ENCODE results near the gene FANCD2OS. TPM values are rescaled to one million over a fixed set of nuclear protein-coding genes. Genes with fewer than 3 reads are reported as not detected.
A peak's percentile ranks its signal among the peaks of the same experiment; 100 is the strongest.

The FANCD2OS gene, protein sequence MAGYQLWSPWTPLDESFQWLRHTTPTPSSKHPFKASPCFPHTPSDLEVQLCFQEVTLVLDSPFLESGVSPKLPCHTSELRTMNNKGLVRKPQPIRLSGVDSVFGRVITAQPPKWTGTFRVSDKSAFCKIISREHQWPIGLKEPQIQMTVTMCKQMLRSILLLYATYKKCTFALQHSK
- total RNA-seq (not detected), polyA plus RNA-seq (not detected), total RNA-seq (not detected)

DNA sequence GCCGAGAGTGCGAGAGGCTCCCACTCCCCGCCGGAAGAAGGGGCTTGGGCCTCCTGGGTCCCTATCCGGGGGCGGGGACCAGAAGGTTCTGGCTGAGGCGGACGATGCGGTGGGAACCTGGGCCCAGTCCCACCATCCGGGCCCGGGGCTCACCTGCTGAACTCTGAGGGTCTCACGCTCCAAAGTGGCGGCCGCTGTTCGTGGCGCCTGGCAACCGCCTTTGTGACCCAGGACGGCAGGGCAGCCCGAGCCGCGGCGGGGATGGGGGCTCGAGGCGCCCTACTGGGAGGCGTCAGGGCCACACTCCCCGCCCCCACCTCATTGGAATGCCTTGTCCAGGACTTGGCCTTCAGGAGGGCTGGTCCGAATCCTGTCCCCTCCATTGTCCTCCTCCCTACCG is at the start of gene FANCD2OS:
Gene FANCD2OS, minus strand, starts transcription at position 165 of the 400 bp plus-strand sequence. CDS start 3,481 bp downstream, outside the sequence.
- no peaks in the 10 kb centered on the region for H3K9me3 ChIP-seq (ENCODE audit: control insufficient read depth in 2 of 3, low read length in 3 of 3)
- no peaks in the 10 kb centered on the region for H3K36me3 ChIP-seq (ENCODE audit: control insufficient read depth in 2 of 3, insufficient read depth in 3 of 3, low read length in 3 of 3)
- H3K27ac ChIP-seq (ENCODE audit: low read depth, low read length): no peak within 1 kb of the TSS
- Mint-ChIP-seq H3K27ac (no peak within 1 kb of the TSS), H3K4me3 (no peak within 1 kb of the TSS), H3K27me3 (no peaks in the 10 kb centered on the region), H3K9me3 (no peaks in the 10 kb centered on the region), H3K4me1 (no peaks in the 10 kb centered on the region), H3K36me3 (no peaks in the 10 kb centered on the region)
- DNase-seq: no peak
- intact Hi-C loops (cut with micrococcal nuclease): no loop called here
- no peak within 1 kb of the TSS for H3K4me3 ChIP-seq (ENCODE audit: low read length)
- CTCF ChIA-PET: no interaction called here
- POLR2A ChIA-PET: interaction anchor here (0.6 kb wide), 1 partner anchor 858 kb away, joined by 3 read pairs; the partner anchor contains the start of gene SRGAP3
- no peaks in the 10 kb centered on the region for H3K27me3 ChIP-seq (ENCODE audit: control insufficient read depth in 2 of 2, insufficient read depth in 2 of 2, low read length in 2 of 2)
- no peaks in the 10 kb centered on the region for H3K4me1 ChIP-seq (ENCODE audit: control insufficient read depth in 2 of 2, insufficient read depth in 2 of 2, low read length in 2 of 2)
- no peak for ATAC-seq

DNA sequence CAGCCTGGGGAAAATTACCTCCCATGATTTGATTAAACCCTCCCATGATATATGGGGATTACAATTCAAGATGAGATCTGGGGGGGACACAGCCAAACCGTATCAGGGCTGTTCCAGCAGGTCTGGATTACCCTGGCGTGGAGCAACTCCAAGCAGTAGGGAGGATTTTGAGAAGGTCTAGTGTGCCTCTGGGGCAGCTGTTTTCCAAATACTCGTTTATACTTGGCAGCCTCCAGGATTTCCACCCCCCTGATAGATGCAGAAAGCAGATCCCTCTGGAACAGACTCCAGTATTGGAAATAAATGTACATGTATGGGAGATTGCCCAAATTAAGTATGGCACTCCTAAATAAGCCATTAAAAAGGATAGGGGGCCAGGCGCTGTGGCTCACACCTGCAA is 49.0 kb upstream of the FANCD2OS start:
- intact Hi-C loops (cut with micrococcal nuclease): no loop called here
- H3K4me3 Mint-ChIP-seq: no peak overlapping the region
- H3K9me3 Mint-ChIP-seq: no peaks in the 10 kb centered on the region
- Histone ChIP-seq H3K4me1 (ENCODE audit: control insufficient read depth in 2 of 2, insufficient read depth in 2 of 2, low read length in 2 of 2) (no peaks in the 10 kb centered on the region), H3K36me3 (ENCODE audit: control insufficient read depth in 2 of 3, insufficient read depth in 3 of 3, low read length in 3 of 3) (peaks cover 0 to 13% (median 0%) of the 10 kb centered on the region in 3 experiments), H3K27me3 (ENCODE audit: control insufficient read depth in 2 of 2, insufficient read depth in 2 of 2, low read length in 2 of 2) (no peaks in the 10 kb centered on the region), H3K9me3 (ENCODE audit: control insufficient read depth in 2 of 3, low read length in 3 of 3) (no peaks in the 10 kb centered on the region), H3K4me3 (ENCODE audit: low read length) (no peak overlapping the region), H3K27ac (ENCODE audit: low read depth, low read length) (no peak overlapping the region)
- ChIA-PET POLR2A (interaction anchor here (0.7 kb wide), 1 partner anchor 14 kb away, joined by 3 read pairs; no protein-coding TSS in a partner anchor), CTCF (no interaction called here)
- no peak for DNase-seq
- peaks cover 0 to 12% (median 0%) of the 10 kb centered on the region in 7 donors for H3K4me1 Mint-ChIP-seq
- H3K27me3 Mint-ChIP-seq: no peaks in the 10 kb centered on the region
- H3K36me3 Mint-ChIP-seq: peaks cover 0 to 19% (median 0%) of the 10 kb centered on the region in 5 donors
- no peak overlapping the region for H3K27ac Mint-ChIP-seq
- no peak for ATAC-seq

DNA sequence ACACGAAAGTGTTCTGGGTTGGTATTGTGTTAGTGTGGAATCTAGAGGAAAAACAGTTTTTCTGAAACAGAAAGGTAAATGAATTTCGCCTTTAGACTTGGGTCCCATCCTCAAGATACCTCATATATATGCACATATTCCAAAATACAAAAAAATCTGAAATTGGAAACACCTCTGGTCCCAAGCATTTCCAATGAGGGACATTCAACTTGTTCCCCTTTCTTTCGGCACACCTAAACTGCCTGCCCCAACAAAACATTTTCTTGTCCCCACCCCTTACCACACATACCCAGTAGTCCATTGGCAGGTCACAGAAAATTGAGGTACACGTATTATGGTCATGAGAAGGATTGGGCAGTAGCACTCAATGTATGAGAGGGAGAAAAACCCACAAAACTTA is 47.6 kb upstream of the FANCD2OS start:
- no peak overlapping the region for H3K4me3 Mint-ChIP-seq
- H3K27ac Mint-ChIP-seq: peak overlapping the region in 3 of 9 donors; percentile 10 to 19 (median 16)
- peaks cover 0 to 10% (median 0%) of the 10 kb centered on the region in 7 donors for H3K4me1 Mint-ChIP-seq
- intact Hi-C loops (cut with micrococcal nuclease): no loop called here
- ChIA-PET CTCF (no interaction called here), POLR2A (interaction anchor here (0.9 kb wide), 1 partner anchor 39 kb away, joined by 3 read pairs; no protein-coding TSS in a partner anchor)
- peaks cover 0 to 22% (median 7%) of the 10 kb centered on the region in 5 donors for H3K36me3 Mint-ChIP-seq
- no peak for DNase-seq
- H3K4me1 ChIP-seq (ENCODE audit: control insufficient read depth in 2 of 2, insufficient read depth in 2 of 2, low read length in 2 of 2): no peaks in the 10 kb centered on the region
- H3K9me3 Mint-ChIP-seq: no peaks in the 10 kb centered on the region
- no peaks in the 10 kb centered on the region for H3K27me3 Mint-ChIP-seq
- ATAC-seq: no peak
- no peak overlapping the region for H3K27ac ChIP-seq (ENCODE audit: low read depth, low read length)
- H3K9me3 ChIP-seq (ENCODE audit: control insufficient read depth in 2 of 3, low read length in 3 of 3): no peaks in the 10 kb centered on the region
- no peak overlapping the region for H3K4me3 ChIP-seq (ENCODE audit: low read length)
- no peaks in the 10 kb centered on the region for H3K27me3 ChIP-seq (ENCODE audit: control insufficient read depth in 2 of 2, insufficient read depth in 2 of 2, low read length in 2 of 2)
- peaks cover 5 to 26% (median 6%) of the 10 kb centered on the region in 3 experiments for H3K36me3 ChIP-seq (ENCODE audit: control insufficient read depth in 2 of 3, insufficient read depth in 3 of 3, low read length in 3 of 3)

DNA sequence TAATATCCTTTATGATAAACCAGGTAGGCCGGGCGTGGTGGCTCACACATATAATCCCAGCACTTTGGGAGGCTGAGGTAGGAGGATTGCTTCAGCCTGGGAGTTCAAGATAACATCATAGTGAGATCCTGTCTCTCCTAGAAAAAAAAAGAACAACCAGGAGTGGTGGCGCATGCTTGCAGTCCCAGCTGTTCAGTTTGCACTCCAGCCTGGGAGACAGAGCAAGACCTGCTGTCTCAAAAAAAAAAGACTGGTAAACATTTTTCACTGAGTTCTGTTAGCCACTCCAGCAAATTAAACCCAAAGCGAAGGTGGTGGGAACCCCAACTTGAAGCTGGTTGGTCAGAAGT is 47.0 kb upstream of the FANCD2OS start:
- Histone ChIP-seq H3K4me3 (ENCODE audit: low read length) (no peak overlapping the region), H3K9me3 (ENCODE audit: control insufficient read depth in 2 of 3, low read length in 3 of 3) (no peaks in the 10 kb centered on the region), H3K36me3 (ENCODE audit: control insufficient read depth in 2 of 3, insufficient read depth in 3 of 3, low read length in 3 of 3) (peaks cover 11 to 32% (median 12%) of the 10 kb centered on the region in 3 experiments), H3K27ac (ENCODE audit: low read depth, low read length) (no peak overlapping the region), H3K4me1 (ENCODE audit: control insufficient read depth in 2 of 2, insufficient read depth in 2 of 2, low read length in 2 of 2) (no peaks in the 10 kb centered on the region), H3K27me3 (ENCODE audit: control insufficient read depth in 2 of 2, insufficient read depth in 2 of 2, low read length in 2 of 2) (no peaks in the 10 kb centered on the region)
- CTCF ChIA-PET: no interaction called here
- POLR2A ChIA-PET: interaction anchor here (0.9 to 1.0 kb wide), 2 partner anchors 38 to 165 kb away, joined by 3 read pairs; no protein-coding TSS in a partner anchor
- peaks cover 0 to 11% (median 0%) of the 10 kb centered on the region in 7 donors for H3K4me1 Mint-ChIP-seq
- peak overlapping the region in 2 of 9 donors; percentile 21 to 75 for H3K27ac Mint-ChIP-seq
- no peak overlapping the region for H3K4me3 Mint-ChIP-seq
- intact Hi-C loops (cut with micrococcal nuclease): no loop called here
- no peaks in the 10 kb centered on the region for H3K9me3 Mint-ChIP-seq
- ATAC-seq (no peak), DNase-seq (no peak)
- no peaks in the 10 kb centered on the region for H3K27me3 Mint-ChIP-seq
- H3K36me3 Mint-ChIP-seq: peaks cover 0 to 22% (median 8%) of the 10 kb centered on the region in 5 donors

DNA sequence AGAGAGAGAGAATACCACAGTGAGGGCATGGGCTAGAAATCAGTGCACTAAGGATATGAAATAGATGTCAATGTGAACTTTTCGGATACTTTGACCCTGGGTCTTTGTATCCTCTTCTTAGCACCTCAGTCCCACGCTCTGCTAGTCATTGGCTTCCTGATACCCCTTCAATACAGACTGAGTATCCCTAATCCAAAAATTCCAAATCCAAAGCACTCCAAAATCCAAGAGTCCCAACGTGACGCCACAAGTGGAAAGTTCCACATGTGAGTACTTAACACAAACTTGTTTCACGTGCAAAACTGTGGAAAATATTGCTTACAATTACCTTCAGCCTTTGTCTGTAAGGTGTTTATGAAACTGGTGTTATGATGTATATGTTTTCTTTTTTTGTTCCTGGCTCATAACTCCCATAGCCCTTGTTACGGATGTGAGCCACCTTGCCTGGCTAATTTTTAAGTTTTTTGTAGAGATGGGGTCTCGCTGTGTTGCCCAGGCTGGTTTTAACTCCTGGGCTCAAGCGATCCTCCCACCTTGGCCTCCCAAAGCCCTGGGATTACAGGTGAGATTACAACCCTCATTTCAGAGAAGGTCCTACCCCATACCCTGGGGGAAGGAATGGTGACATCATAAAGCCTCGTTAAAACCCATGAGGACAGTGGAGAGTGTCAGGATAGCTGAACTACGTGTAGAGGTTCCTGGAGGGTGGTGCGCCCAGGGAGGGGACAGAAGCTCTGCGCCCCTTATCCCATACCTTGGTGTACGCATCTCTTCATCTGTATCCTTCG is 46.5 kb upstream of the FANCD2OS start:
- Histone ChIP-seq H3K4me1 (ENCODE audit: control insufficient read depth in 2 of 2, insufficient read depth in 2 of 2, low read length in 2 of 2) (no peaks in the 10 kb centered on the region), H3K36me3 (ENCODE audit: control insufficient read depth in 2 of 3, insufficient read depth in 3 of 3, low read length in 3 of 3) (peaks cover 12 to 37% (median 14%) of the 10 kb centered on the region in 3 experiments), H3K27me3 (ENCODE audit: control insufficient read depth in 2 of 2, insufficient read depth in 2 of 2, low read length in 2 of 2) (no peaks in the 10 kb centered on the region), H3K27ac (ENCODE audit: low read depth, low read length) (no peak overlapping the region), H3K9me3 (ENCODE audit: control insufficient read depth in 2 of 3, low read length in 3 of 3) (no peaks in the 10 kb centered on the region), H3K4me3 (ENCODE audit: low read length) (no peak overlapping the region)
- Mint-ChIP-seq H3K27ac (peak overlapping the region in 5 of 9 donors; percentile 21 to 76 (median 57)), H3K36me3 (peaks cover 0 to 28% (median 14%) of the 10 kb centered on the region in 5 donors), H3K4me1 (peaks cover 0 to 11% (median 5%) of the 10 kb centered on the region in 7 donors), H3K4me3 (no peak overlapping the region), H3K27me3 (no peaks in the 10 kb centered on the region), H3K9me3 (no peaks in the 10 kb centered on the region)
- CTCF ChIA-PET: no interaction called here
- POLR2A ChIA-PET: interaction anchor here (0.9 to 1.3 kb wide), 3 partner anchors 13 to 166 kb away, joined by 3 read pairs; partner anchors contain the start of gene VHL
- intact Hi-C loops (cut with micrococcal nuclease): no loop called here
- no peak for DNase-seq
- ATAC-seq: no peak

DNA sequence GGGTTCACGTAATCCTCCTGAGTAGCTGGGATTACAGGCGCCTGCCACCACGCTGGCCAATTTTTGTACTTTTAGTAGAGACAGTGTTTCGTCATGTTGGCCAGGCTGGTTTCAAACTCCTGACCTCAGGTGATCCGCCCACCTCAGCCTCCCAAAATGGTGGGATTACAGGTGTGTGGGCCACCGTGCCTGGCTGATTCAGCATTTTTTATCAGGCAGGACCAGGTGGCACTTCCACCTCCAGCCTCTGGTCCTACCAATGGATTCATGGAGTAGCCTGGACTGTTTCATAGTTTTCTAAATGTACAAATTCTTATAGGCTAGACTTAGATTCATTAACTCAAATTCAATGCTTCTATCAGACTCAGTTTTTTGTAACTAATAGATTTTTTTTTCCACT is 42.9 kb upstream of the FANCD2OS start:
- Mint-ChIP-seq H3K9me3 (no peaks in the 10 kb centered on the region), H3K27me3 (no peaks in the 10 kb centered on the region), H3K27ac (peak overlapping the region in 3 of 9 donors; percentile 11 to 49 (median 17)), H3K4me3 (no peak overlapping the region), H3K36me3 (peaks cover 0 to 37% (median 18%) of the 10 kb centered on the region in 5 donors), H3K4me1 (peaks cover 10 to 23% (median 18%) of the 10 kb centered on the region in 7 donors)
- Histone ChIP-seq H3K36me3 (ENCODE audit: control insufficient read depth in 2 of 3, insufficient read depth in 3 of 3, low read length in 3 of 3) (peaks cover 12 to 56% (median 14%) of the 10 kb centered on the region in 3 experiments), H3K9me3 (ENCODE audit: control insufficient read depth in 2 of 3, low read length in 3 of 3) (no peaks in the 10 kb centered on the region), H3K4me3 (ENCODE audit: low read length) (no peak overlapping the region), H3K4me1 (ENCODE audit: control insufficient read depth in 2 of 2, insufficient read depth in 2 of 2, low read length in 2 of 2) (no peaks in the 10 kb centered on the region), H3K27ac (ENCODE audit: low read depth, low read length) (no peak overlapping the region), H3K27me3 (ENCODE audit: control insufficient read depth in 2 of 2, insufficient read depth in 2 of 2, low read length in 2 of 2) (no peaks in the 10 kb centered on the region)
- DNase-seq: no peak
- ATAC-seq: no peak
- ChIA-PET POLR2A (no interaction called here), CTCF (interaction anchor here (1.5 kb wide), 1 partner anchor 164 kb away, joined by 3 read pairs; the partner anchor contains the start of gene EMC3)
- intact Hi-C loops (cut with micrococcal nuclease): no loop called here
